Measurements from ENCODE around the gene TBL1X. TPM values are rescaled to one million over a fixed set of nuclear protein-coding genes. Genes with fewer than 3 reads are reported as not detected.

TBL1X gene
- total RNA-seq, 1 donor from 2014 or later: 6.3 TPM

DNA sequence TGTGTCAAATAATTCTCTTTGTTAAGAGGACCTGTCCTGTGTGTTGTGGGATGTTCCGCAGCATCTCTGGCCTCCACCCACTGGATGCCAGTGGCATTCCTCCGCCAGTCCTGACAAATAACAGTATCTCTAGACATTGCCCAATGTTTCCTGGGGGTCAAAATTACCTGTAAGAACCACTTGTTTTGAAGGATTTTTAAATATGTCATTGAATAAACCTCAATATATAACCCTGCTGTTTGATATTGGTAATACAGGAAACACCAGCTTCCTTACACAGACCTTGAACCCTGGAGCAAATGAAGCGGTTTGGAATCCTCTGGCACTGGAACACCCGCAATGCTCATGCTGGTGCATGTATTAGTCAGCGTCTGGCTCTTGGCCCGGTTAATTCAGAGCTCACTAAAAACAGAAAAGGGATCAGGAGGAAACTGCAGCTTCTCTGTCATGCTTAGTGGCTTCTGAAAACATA is 101.3 kb downstream of the TBL1X start:
- Histone ChIP-seq H3K9me3 (ENCODE audit: control insufficient read depth in 3 of 3, low read length in 3 of 3) (no peaks in the 10 kb centered on the region), H3K4me3 (ENCODE audit: low read length in 3 of 3) (no peak overlapping the region), H3K9ac (ENCODE audit: low read depth in 1 of 3, low read length in 3 of 3) (no peak overlapping the region), H3K36me3 (ENCODE audit: control insufficient read depth in 3 of 3, insufficient read depth in 3 of 3, low read length in 3 of 3) (no peaks in the 10 kb centered on the region), H3K27ac (ENCODE audit: low read depth, low read length) (no peak overlapping the region), H3K27me3 (ENCODE audit: control insufficient read depth in 3 of 3, insufficient read depth in 3 of 3, low read length in 3 of 3) (no peaks in the 10 kb centered on the region), H3K4me1 (ENCODE audit: control insufficient read depth in 3 of 3, insufficient read depth in 3 of 3, low read length in 3 of 3) (peaks cover 7 to 16% (median 13%) of the 10 kb centered on the region in 3 donors)

GRCh38 chrX:9569876-9570301 is 105.0 kb downstream of the TBL1X start:
- no peak overlapping the region for H3K4me3 ChIP-seq (ENCODE audit: low read length in 3 of 3)
- no peaks in the 10 kb centered on the region for H3K9me3 ChIP-seq (ENCODE audit: control insufficient read depth in 3 of 3, low read length in 3 of 3)
- no peaks in the 10 kb centered on the region for H3K27me3 ChIP-seq (ENCODE audit: control insufficient read depth in 3 of 3, insufficient read depth in 3 of 3, low read length in 3 of 3)
- H3K27ac ChIP-seq (ENCODE audit: low read depth, low read length): no peak overlapping the region
- H3K9ac ChIP-seq (ENCODE audit: low read depth in 1 of 3, low read length in 3 of 3): no peak overlapping the region
- no peaks in the 10 kb centered on the region for H3K36me3 ChIP-seq (ENCODE audit: control insufficient read depth in 3 of 3, insufficient read depth in 3 of 3, low read length in 3 of 3)
- peaks cover 7 to 19% (median 17%) of the 10 kb centered on the region in 3 donors for H3K4me1 ChIP-seq (ENCODE audit: control insufficient read depth in 3 of 3, insufficient read depth in 3 of 3, low read length in 3 of 3)

GRCh38 chrX:9573282-9574106 is 108.6 kb downstream of the TBL1X start:
- Histone ChIP-seq H3K4me3 (ENCODE audit: low read length in 3 of 3) (no peak overlapping the region), H3K9ac (ENCODE audit: low read depth in 1 of 3, low read length in 3 of 3) (no peak overlapping the region), H3K9me3 (ENCODE audit: control insufficient read depth in 3 of 3, low read length in 3 of 3) (no peaks in the 10 kb centered on the region), H3K36me3 (ENCODE audit: control insufficient read depth in 3 of 3, insufficient read depth in 3 of 3, low read length in 3 of 3) (no peaks in the 10 kb centered on the region), H3K4me1 (ENCODE audit: control insufficient read depth in 3 of 3, insufficient read depth in 3 of 3, low read length in 3 of 3) (peaks cover 0 to 6% (median 3%) of the 10 kb centered on the region in 3 donors), H3K27me3 (ENCODE audit: control insufficient read depth in 3 of 3, insufficient read depth in 3 of 3, low read length in 3 of 3) (no peaks in the 10 kb centered on the region), H3K27ac (ENCODE audit: low read depth, low read length) (no peak overlapping the region)

DNA sequence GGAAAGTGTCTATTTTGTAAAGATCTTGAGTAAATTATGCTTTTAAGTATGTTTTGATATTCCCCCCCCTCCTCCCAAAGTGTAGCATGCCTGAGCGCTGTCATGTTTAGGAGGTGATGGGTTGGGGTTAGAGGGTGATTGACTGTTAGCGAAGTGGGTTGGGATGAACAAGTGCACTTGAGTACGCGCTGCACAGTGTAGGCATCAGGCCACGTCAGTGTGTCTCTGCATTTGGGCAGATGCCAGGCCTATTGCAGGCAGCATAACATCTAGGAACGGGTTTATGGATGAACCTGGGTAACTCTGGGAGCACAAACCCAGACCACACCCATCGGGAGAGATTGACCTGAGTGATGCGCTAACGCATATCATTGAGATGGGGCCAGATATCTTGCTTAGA is 111.2 kb downstream of the TBL1X start:
- H3K36me3 ChIP-seq (ENCODE audit: control insufficient read depth in 3 of 3, insufficient read depth in 3 of 3, low read length in 3 of 3): no peaks in the 10 kb centered on the region
- H3K9me3 ChIP-seq (ENCODE audit: control insufficient read depth in 3 of 3, low read length in 3 of 3): no peaks in the 10 kb centered on the region
- H3K27me3 ChIP-seq (ENCODE audit: control insufficient read depth in 3 of 3, insufficient read depth in 3 of 3, low read length in 3 of 3): no peaks in the 10 kb centered on the region
- no peak overlapping the region for H3K9ac ChIP-seq (ENCODE audit: low read depth in 1 of 3, low read length in 3 of 3)
- peaks cover 0 to 6% (median 3%) of the 10 kb centered on the region in 3 donors for H3K4me1 ChIP-seq (ENCODE audit: control insufficient read depth in 3 of 3, insufficient read depth in 3 of 3, low read length in 3 of 3)
- H3K4me3 ChIP-seq (ENCODE audit: low read length in 3 of 3): no peak overlapping the region
- H3K27ac ChIP-seq (ENCODE audit: low read depth, low read length): no peak overlapping the region

- Histone ChIP-seq H3K27me3 (ENCODE audit: control insufficient read depth in 3 of 3, insufficient read depth in 3 of 3, low read length in 3 of 3) (no peaks in the 10 kb centered on the region), H3K4me1 (ENCODE audit: control insufficient read depth in 3 of 3, insufficient read depth in 3 of 3, low read length in 3 of 3) (peaks cover 2 to 6% (median 3%) of the 10 kb centered on the region in 3 donors), H3K9me3 (ENCODE audit: control insufficient read depth in 3 of 3, low read length in 3 of 3) (no peaks in the 10 kb centered on the region), H3K27ac (ENCODE audit: low read depth, low read length) (no peak overlapping the region), H3K36me3 (ENCODE audit: control insufficient read depth in 3 of 3, insufficient read depth in 3 of 3, low read length in 3 of 3) (no peaks in the 10 kb centered on the region), H3K9ac (ENCODE audit: low read depth in 1 of 3, low read length in 3 of 3) (no peak overlapping the region), H3K4me3 (ENCODE audit: low read length in 3 of 3) (no peak overlapping the region)
These were observed 112.7 kb downstream of the TBL1X start for GRCh38 chrX:9577555-9577954.

DNA sequence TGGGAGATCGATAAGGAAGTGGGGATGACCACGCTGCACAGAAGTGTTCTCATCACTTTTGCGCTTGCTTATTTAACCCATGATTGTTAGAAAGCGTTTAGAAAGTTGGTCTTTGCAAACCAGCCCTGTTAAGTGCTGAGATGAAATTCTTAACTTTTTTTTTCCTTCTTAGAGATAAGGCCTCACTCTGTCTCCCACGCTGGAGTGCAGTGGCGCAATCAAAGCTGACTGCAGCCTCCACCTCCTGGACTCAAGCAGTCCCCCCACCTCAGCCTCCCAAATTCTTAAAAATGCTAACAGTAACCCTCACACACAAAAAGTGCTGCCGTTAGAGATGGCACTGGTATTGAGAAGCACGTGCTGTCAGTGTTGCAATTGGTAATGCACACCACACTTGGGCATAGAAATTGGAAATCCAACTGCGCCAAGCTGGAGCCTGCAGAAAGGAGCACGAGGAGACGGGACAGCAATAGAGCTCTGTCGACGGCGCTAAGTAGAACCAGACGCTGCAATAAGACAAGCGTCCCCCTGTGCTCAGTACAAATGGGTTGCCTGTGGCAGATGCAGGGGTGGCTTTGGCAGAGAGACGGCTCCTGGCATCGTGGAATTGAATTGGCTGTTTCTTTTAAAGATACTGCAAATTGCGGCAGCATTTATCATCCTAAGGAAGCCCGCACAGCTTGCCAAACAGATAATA is 113.4 kb downstream of the TBL1X start:
- Histone ChIP-seq H3K4me1 (ENCODE audit: control insufficient read depth in 3 of 3, insufficient read depth in 3 of 3, low read length in 3 of 3) (peaks cover 2 to 5% (median 3%) of the 10 kb centered on the region in 3 donors), H3K27ac (ENCODE audit: low read depth, low read length) (no peak overlapping the region), H3K9me3 (ENCODE audit: control insufficient read depth in 3 of 3, low read length in 3 of 3) (no peaks in the 10 kb centered on the region), H3K4me3 (ENCODE audit: low read length in 3 of 3) (no peak overlapping the region), H3K9ac (ENCODE audit: low read depth in 1 of 3, low read length in 3 of 3) (no peak overlapping the region), H3K36me3 (ENCODE audit: control insufficient read depth in 3 of 3, insufficient read depth in 3 of 3, low read length in 3 of 3) (no peaks in the 10 kb centered on the region), H3K27me3 (ENCODE audit: control insufficient read depth in 3 of 3, insufficient read depth in 3 of 3, low read length in 3 of 3) (no peaks in the 10 kb centered on the region)

- Histone ChIP-seq H3K27me3 (ENCODE audit: control insufficient read depth in 3 of 3, insufficient read depth in 3 of 3, low read length in 3 of 3) (no peaks in the 10 kb centered on the region), H3K27ac (ENCODE audit: low read depth, low read length) (no peak overlapping the region), H3K9me3 (ENCODE audit: control insufficient read depth in 3 of 3, low read length in 3 of 3) (no peaks in the 10 kb centered on the region), H3K4me3 (ENCODE audit: low read length in 3 of 3) (no peak overlapping the region), H3K36me3 (ENCODE audit: control insufficient read depth in 3 of 3, insufficient read depth in 3 of 3, low read length in 3 of 3) (no peaks in the 10 kb centered on the region), H3K4me1 (ENCODE audit: control insufficient read depth in 3 of 3, insufficient read depth in 3 of 3, low read length in 3 of 3) (peaks cover 2 to 3% (median 3%) of the 10 kb centered on the region in 3 donors), H3K9ac (ENCODE audit: low read depth in 1 of 3, low read length in 3 of 3) (no peak overlapping the region)
These were observed 117.0 kb downstream of the TBL1X start for GRCh38 chrX:9581771-9582385.

DNA sequence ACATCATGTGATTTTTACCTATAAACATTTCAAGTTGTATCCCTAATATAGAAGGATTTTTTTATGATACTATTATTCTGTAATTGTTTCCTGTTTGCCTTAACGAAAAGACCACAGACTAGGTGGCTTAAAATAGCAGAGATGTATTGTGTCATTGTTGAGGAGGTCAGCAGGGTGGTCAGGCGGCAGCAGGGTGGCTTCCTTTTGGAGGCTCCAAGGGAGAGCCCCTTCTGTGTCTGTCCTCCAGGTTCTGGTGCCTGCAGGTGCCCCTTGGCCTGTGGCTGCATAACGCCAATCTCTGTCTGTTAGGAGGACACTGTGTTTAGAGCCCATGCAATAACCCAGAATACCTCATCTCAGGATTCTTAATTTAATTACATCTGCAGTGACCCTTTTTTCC is 118.1 kb downstream of the TBL1X start:
- Histone ChIP-seq H3K36me3 (ENCODE audit: control insufficient read depth in 3 of 3, insufficient read depth in 3 of 3, low read length in 3 of 3) (no peaks in the 10 kb centered on the region), H3K4me3 (ENCODE audit: low read length in 3 of 3) (no peak overlapping the region), H3K4me1 (ENCODE audit: control insufficient read depth in 3 of 3, insufficient read depth in 3 of 3, low read length in 3 of 3) (peaks cover 2 to 6% (median 5%) of the 10 kb centered on the region in 3 donors), H3K9me3 (ENCODE audit: control insufficient read depth in 3 of 3, low read length in 3 of 3) (no peaks in the 10 kb centered on the region), H3K27ac (ENCODE audit: low read depth, low read length) (no peak overlapping the region), H3K27me3 (ENCODE audit: control insufficient read depth in 3 of 3, insufficient read depth in 3 of 3, low read length in 3 of 3) (no peaks in the 10 kb centered on the region), H3K9ac (ENCODE audit: low read depth in 1 of 3, low read length in 3 of 3) (no peak overlapping the region)

- no peak overlapping the region for H3K9ac ChIP-seq (ENCODE audit: low read depth in 1 of 3, low read length in 3 of 3)
- H3K27ac ChIP-seq (ENCODE audit: low read depth, low read length): no peak overlapping the region
- no peak overlapping the region for H3K4me3 ChIP-seq (ENCODE audit: low read length in 3 of 3)
- H3K4me1 ChIP-seq (ENCODE audit: control insufficient read depth in 3 of 3, insufficient read depth in 3 of 3, low read length in 3 of 3): peaks cover 0 to 6% (median 5%) of the 10 kb centered on the region in 3 donors
- no peaks in the 10 kb centered on the region for H3K27me3 ChIP-seq (ENCODE audit: control insufficient read depth in 3 of 3, insufficient read depth in 3 of 3, low read length in 3 of 3)
- no peaks in the 10 kb centered on the region for H3K36me3 ChIP-seq (ENCODE audit: control insufficient read depth in 3 of 3, insufficient read depth in 3 of 3, low read length in 3 of 3)
- no peaks in the 10 kb centered on the region for H3K9me3 ChIP-seq (ENCODE audit: control insufficient read depth in 3 of 3, low read length in 3 of 3)
These were observed 122.1 kb downstream of the TBL1X start for GRCh38 chrX:9586992-9587392.

DNA sequence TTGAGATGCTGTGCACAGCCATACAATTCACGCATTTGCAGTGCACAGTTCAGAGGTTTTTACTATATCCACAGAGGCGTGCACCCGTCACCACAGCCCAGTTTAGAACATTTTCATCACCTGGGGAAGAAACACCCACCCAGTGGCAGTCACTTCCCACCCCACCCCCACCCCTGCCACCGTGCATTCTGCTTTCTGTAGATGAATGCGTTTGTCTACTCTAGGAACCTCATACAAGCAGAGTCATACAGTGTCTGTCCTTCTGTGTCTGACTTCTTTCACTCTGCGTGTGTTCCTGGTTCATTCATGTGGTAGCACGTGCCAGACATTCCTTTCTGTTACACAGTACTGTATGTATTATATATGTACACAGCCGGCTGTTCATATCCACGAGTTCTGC is 122.8 kb downstream of the TBL1X start:
- Histone ChIP-seq H3K27ac (ENCODE audit: low read depth, low read length) (no peak overlapping the region), H3K36me3 (ENCODE audit: control insufficient read depth in 3 of 3, insufficient read depth in 3 of 3, low read length in 3 of 3) (no peaks in the 10 kb centered on the region), H3K4me3 (ENCODE audit: low read length in 3 of 3) (no peak overlapping the region), H3K27me3 (ENCODE audit: control insufficient read depth in 3 of 3, insufficient read depth in 3 of 3, low read length in 3 of 3) (no peaks in the 10 kb centered on the region), H3K9ac (ENCODE audit: low read depth in 1 of 3, low read length in 3 of 3) (no peak overlapping the region), H3K4me1 (ENCODE audit: control insufficient read depth in 3 of 3, insufficient read depth in 3 of 3, low read length in 3 of 3) (peaks cover 0 to 6% (median 5%) of the 10 kb centered on the region in 3 donors), H3K9me3 (ENCODE audit: control insufficient read depth in 3 of 3, low read length in 3 of 3) (no peaks in the 10 kb centered on the region)
